ENCODE results near the gene HNF1A.
"Not testable (repeated sequence)": the region's sequence is repeated elsewhere in the genome, so short reads cannot be mapped to it uniquely, and the experiment has no call there.

HNF1A gene

GRCh38 chr12:121034616-121035305 lies 56.4 kb downstream of the HNF1A start:
- DNase-seq (ENCODE audit: extremely low spot score): no peak
- ChIA-PET CTCF (no interaction called here), POLR2A (no interaction called here)
- TF ChIP-seq ARNT (IDR thresholded peaks at IDR 0.05): no peak
- no peak for TF ChIP-seq L3MBTL2 (conservative IDR thresholded peaks at IDR 0.05)
- no peak for TF ChIP-seq CTBP1 (IDR thresholded peaks at IDR 0.05; ENCODE audit: borderline replicate concordance)
- TF ChIP-seq ZNF384 (IDR thresholded peaks at IDR 0.05): no peak
- no peak for TF ChIP-seq PKNOX1 (IDR thresholded peaks at IDR 0.05)
- TF ChIP-seq TARDBP (IDR thresholded peaks at IDR 0.05): no peak
- TF ChIP-seq FOXA1 (IDR thresholded peaks at IDR 0.05): no peak
- TF ChIP-seq FOXM1 (IDR thresholded peaks at IDR 0.05; ENCODE audit: borderline replicate concordance): no peak
- no peak for TF ChIP-seq SP1 (IDR thresholded peaks at IDR 0.05)
- TF ChIP-seq BHLHE40 (IDR thresholded peaks at IDR 0.05; ENCODE audit: borderline replicate concordance): no peak
- TF ChIP-seq LEF1 (IDR thresholded peaks at IDR 0.05; ENCODE audit: borderline replicate concordance): no peak
- no peak for TF ChIP-seq NFRKB (IDR thresholded peaks at IDR 0.05)
- TF ChIP-seq ELF4 (IDR thresholded peaks at IDR 0.05): no peak
- TF ChIP-seq SUZ12 (IDR thresholded peaks at IDR 0.05): no peak

- CTCF ChIA-PET: no interaction called here
- POLR2A ChIA-PET: no interaction called here
- TF ChIP-seq L3MBTL2 (conservative IDR thresholded peaks at IDR 0.05) (no peak), SUZ12 (IDR thresholded peaks at IDR 0.05) (no peak), FOXA1 (IDR thresholded peaks at IDR 0.05) (no peak), TARDBP (IDR thresholded peaks at IDR 0.05) (no peak), SP1 (IDR thresholded peaks at IDR 0.05) (no peak), BHLHE40 (IDR thresholded peaks at IDR 0.05; ENCODE audit: borderline replicate concordance) (no peak), HDGF (IDR thresholded peaks at IDR 0.05; ENCODE audit: borderline replicate concordance) (no peak), LEF1 (IDR thresholded peaks at IDR 0.05; ENCODE audit: borderline replicate concordance) (no peak), CTBP1 (IDR thresholded peaks at IDR 0.05; ENCODE audit: borderline replicate concordance) (no peak), NFRKB (IDR thresholded peaks at IDR 0.05) (no peak), ARNT (IDR thresholded peaks at IDR 0.05) (no peak), FOXK2 (IDR thresholded peaks at IDR 0.05) (no peak), PKNOX1 (IDR thresholded peaks at IDR 0.05) (no peak), FOXM1 (IDR thresholded peaks at IDR 0.05; ENCODE audit: borderline replicate concordance) (no peak)
- DNase-seq (ENCODE audit: extremely low spot score): no peak
Observed at GRCh38 chr12:121036810-121037326, 58.5 kb downstream of the HNF1A start.

- ChIA-PET POLR2A (no interaction called here), CTCF (no interaction called here)
- TF ChIP-seq L3MBTL2 (conservative IDR thresholded peaks at IDR 0.05) (no peak), ZNF384 (IDR thresholded peaks at IDR 0.05) (peak; percentile 29; the same call in 1 of the 2 replicates), FOXM1 (IDR thresholded peaks at IDR 0.05; ENCODE audit: borderline replicate concordance) (no peak)
- DNase-seq (ENCODE audit: extremely low spot score): no peak
Observed at GRCh38 chr12:121038861-121039668, 60.7 kb downstream of the HNF1A start, which contains the start of gene OASL. TSS of gene OASL (minus strand) at chr12:121039246. CDS start at chr12:121038971, 275 bp downstream.

- ChIA-PET CTCF (no interaction called here), POLR2A (no interaction called here)
- no peak for TF ChIP-seq L3MBTL2 (conservative IDR thresholded peaks at IDR 0.05)
- DNase-seq (ENCODE audit: extremely low spot score): no peak
Observed at GRCh38 chr12:121043067-121043466, 64.7 kb downstream of the HNF1A start.

- DNase-seq (ENCODE audit: extremely low spot score); CTCF ChIA-PET; POLR2A ChIA-PET: not testable (repeated sequence)
Observed at GRCh38 chr12:121047400-121047799, 69.1 kb downstream of the HNF1A start.

- TF ChIP-seq PKNOX1 (IDR thresholded peaks at IDR 0.05) (no peak), FOXM1 (IDR thresholded peaks at IDR 0.05; ENCODE audit: borderline replicate concordance) (no peak), ARNT (IDR thresholded peaks at IDR 0.05) (no peak), L3MBTL2 (conservative IDR thresholded peaks at IDR 0.05) (no peak), LEF1 (IDR thresholded peaks at IDR 0.05; ENCODE audit: borderline replicate concordance) (no peak), HDGF (IDR thresholded peaks at IDR 0.05; ENCODE audit: borderline replicate concordance) (no peak), NFRKB (IDR thresholded peaks at IDR 0.05) (no peak), SP1 (IDR thresholded peaks at IDR 0.05) (no peak), ZNF384 (IDR thresholded peaks at IDR 0.05) (no peak), ELF4 (IDR thresholded peaks at IDR 0.05) (no peak), SUZ12 (IDR thresholded peaks at IDR 0.05) (no peak), CTBP1 (IDR thresholded peaks at IDR 0.05; ENCODE audit: borderline replicate concordance) (no peak), BHLHE40 (IDR thresholded peaks at IDR 0.05; ENCODE audit: borderline replicate concordance) (no peak), FOXA1 (IDR thresholded peaks at IDR 0.05) (no peak), FOXK2 (IDR thresholded peaks at IDR 0.05) (no peak), TARDBP (IDR thresholded peaks at IDR 0.05) (no peak)
- CTCF ChIA-PET: interaction anchor here (1.3 kb wide), 1 partner anchor 9 kb away, joined by 3 read pairs; no protein-coding TSS in a partner anchor
- POLR2A ChIA-PET: no interaction called here
Observed at GRCh38 chr12:121048442-121048841, 70.1 kb downstream of the HNF1A start.

More at GRCh38 chr12:121048442-121048841, 70.1 kb downstream of the HNF1A start:
- no peak for DNase-seq (ENCODE audit: extremely low spot score)

Data from HEK293T (cell line).